OCI-LY1 (cell line): ENCODE data around the gene TOR1B.
"Not testable (repeated sequence)": the region's sequence is repeated elsewhere in the genome, so short reads cannot be mapped to it uniquely, and the experiment has no call there.

Experiments
- H2AFZ ChIP-seq: fragments of 200-600 bp; sonication (generic), shearing (Covaris generic); 2 replicates; pipeline ENCODE4 v1.6.0; 2014; ENCODE audit warnings: antibody characterized with exemption, mild to moderate bottlenecking, low read length
- H3F3A ChIP-seq: fragments of 200-600 bp; sonication (generic), shearing (Covaris generic); 2 replicates; pipeline ENCODE4 v1.6.0; 2014; ENCODE audit warnings: mild to moderate bottlenecking, antibody characterized with exemption, low read length, moderate library complexity; ENCODE audit not compliant: insufficient read depth
- H3K27ac ChIP-seq: fragments of 200-600 bp; sonication (generic); 2 replicates; pipeline ENCODE4 v1.5.1; 2014; ENCODE audit warnings: low read length, mixed run types, mild to moderate bottlenecking, low read depth; ENCODE audit not compliant: poor library complexity, severe bottlenecking
- H3K27me3 ChIP-seq: fragments of 200-600 bp; sonication (generic); 2 replicates; pipeline ENCODE4 v1.6.0; 2014; ENCODE audit warnings: antibody characterized with exemption, mild to moderate bottlenecking, low read length, moderate library complexity; ENCODE audit not compliant: insufficient read depth
- H3K36me3 ChIP-seq: fragments of 200-600 bp; sonication (generic); 2 replicates; pipeline ENCODE4 v1.6.1; 2014; ENCODE audit warnings: mild to moderate bottlenecking, antibody characterized with exemption, low read length, moderate library complexity, mixed read lengths; ENCODE audit not compliant: insufficient read depth
- H3K4me1 ChIP-seq: fragments of 200-600 bp; sonication (generic); 2 replicates; pipeline ENCODE4 v1.5.1; 2014; ENCODE audit warnings: mild to moderate bottlenecking, low read length, moderate library complexity; ENCODE audit not compliant: insufficient read depth, severe bottlenecking
- H3K4me2 ChIP-seq: fragments of 200-600 bp; sonication (generic), shearing (Covaris generic); 2 replicates; pipeline ENCODE4 v1.6.1; 2014; ENCODE audit warnings: low read length
- H3K4me3 ChIP-seq: fragments of 200-600 bp; sonication (generic); 2 replicates; pipeline ENCODE4 v1.5.1; 2014; ENCODE audit warnings: low read length, low read depth, mild to moderate bottlenecking, mixed read lengths; ENCODE audit not compliant: poor library complexity, severe bottlenecking
- H3K79me2 ChIP-seq: fragments of 200-600 bp; shearing (Covaris generic); 2 replicates; pipeline ENCODE4 v1.6.1; 2016; ENCODE audit warnings: mixed run types, low read length, mixed read lengths; ENCODE audit not compliant: insufficient read depth
- H3K9ac ChIP-seq: fragments of 200-600 bp; sonication (generic), shearing (Covaris generic); 2 replicates; pipeline ENCODE4 v1.6.1; 2014; ENCODE audit warnings: mild to moderate bottlenecking, low read length, mixed read lengths
- H3K9me2 ChIP-seq: fragments of 200-600 bp; sonication (generic), shearing (Covaris generic); 2 replicates; pipeline ENCODE4 v1.6.1; 2014; ENCODE audit warnings: low read depth, mild to moderate bottlenecking, low read length, mixed read lengths
- H3K9me3 ChIP-seq: fragments of 200-600 bp; shearing (Covaris generic); 2 replicates; pipeline ENCODE4 v1.6.1; 2014; ENCODE audit warnings: low read length, mixed read lengths
- H4K20me1 ChIP-seq: fragments of 200-600 bp; sonication (generic), shearing (Covaris generic); 2 replicates; pipeline ENCODE4 v1.6.0; 2016; ENCODE audit warnings: mild to moderate bottlenecking, low read length; ENCODE audit not compliant: insufficient read depth
- CTCF ChIP-seq: fragments of 200-600 bp; sonication (generic), shearing (Covaris generic); IDR thresholded peaks from 2 replicates; pipeline ENCODE4 v1.5.1; 2017; ENCODE audit warnings: mild to moderate bottlenecking, antibody characterized with exemption, low read length, moderate library complexity, mixed read lengths
- EZH2 ChIP-seq: fragments of 200-600 bp; sonication (generic), shearing (Covaris generic); IDR thresholded peaks from 2 replicates; pipeline ENCODE4 v1.8.0; 2017; ENCODE audit warnings: borderline replicate concordance, mixed run types, mild to moderate bottlenecking, antibody characterized with exemption, low read length, moderate library complexity, mixed read lengths

TOR1B gene

GRCh38 chr9:129794549-129794948, 8.4 kb upstream of the TOR1B start:
- H3K27me3 ChIP-seq = no peaks in the 10 kb centered on the region
- H4K20me1 ChIP-seq = no peaks in the 10 kb centered on the region
- H3K9me2 ChIP-seq = no peaks in the 10 kb centered on the region
- no peak overlapping the region for H3K9ac ChIP-seq
- no peak overlapping the region for H3K4me3 ChIP-seq
- H3K36me3 ChIP-seq = no peaks in the 10 kb centered on the region
- no peaks in the 10 kb centered on the region for H3K9me3 ChIP-seq
- no peak overlapping the region for H3K4me2 ChIP-seq
- TF ChIP-seq CTCF (no peak), EZH2 (no peak)
- H3K27ac ChIP-seq = no peak overlapping the region
- H3F3A ChIP-seq = no peaks in the 10 kb centered on the region
- H3K4me1 ChIP-seq = no peaks in the 10 kb centered on the region
- H2AFZ ChIP-seq = no peak overlapping the region
- no peaks in the 10 kb centered on the region for H3K79me2 ChIP-seq

GRCh38 chr9:129796029-129796428, 7.0 kb upstream of the TOR1B start:
- not testable (repeated sequence) for H3K36me3 ChIP-seq, H2AFZ ChIP-seq, H3K27me3 ChIP-seq, H3K27ac ChIP-seq, H3K9me3 ChIP-seq, H3F3A ChIP-seq, H3K4me1 ChIP-seq, H3K79me2 ChIP-seq, H3K4me2 ChIP-seq, H4K20me1 ChIP-seq, H3K9ac ChIP-seq, H3K9me2 ChIP-seq, H3K4me3 ChIP-seq

- TF ChIP-seq EZH2 (no peak), CTCF (no peak)
- no peaks in the 10 kb centered on the region for H3K27me3 ChIP-seq
- H3K4me3 ChIP-seq = no peak overlapping the region
- no peaks in the 10 kb centered on the region for H3K9me2 ChIP-seq
- H3K9me3 ChIP-seq = no peaks in the 10 kb centered on the region
- no peak overlapping the region for H2AFZ ChIP-seq
- no peaks in the 10 kb centered on the region for H3K79me2 ChIP-seq
- H3K4me2 ChIP-seq = no peak overlapping the region
- peaks cover 4% of the 10 kb centered on the region for H3K4me1 ChIP-seq
- no peak overlapping the region for H3K27ac ChIP-seq
- H4K20me1 ChIP-seq = no peaks in the 10 kb centered on the region
- H3K9ac ChIP-seq = no peak overlapping the region
- no peaks in the 10 kb centered on the region for H3K36me3 ChIP-seq
- H3F3A ChIP-seq = no peaks in the 10 kb centered on the region
These were observed 4.0 kb upstream of the TOR1B start for GRCh38 chr9:129798973-129799372.

GRCh38 chr9:129801504-129801903, 1.5 kb upstream of the TOR1B start:
- Histone ChIP-seq H3K4me3 (no peak overlapping the region), H3K9me2 (no peaks in the 10 kb centered on the region), H3K27me3 (no peaks in the 10 kb centered on the region), H3K4me2 (no peak overlapping the region), H2AFZ (no peak overlapping the region), H3K36me3 (0 out of 2 replicates have a peak, but pooled peaks cover 3% of the 10 kb centered on the region), H3K9me3 (no peaks in the 10 kb centered on the region), H3F3A (no peaks in the 10 kb centered on the region), H3K9ac (no peak overlapping the region), H3K79me2 (no peaks in the 10 kb centered on the region), H3K27ac (no peak overlapping the region), H4K20me1 (no peaks in the 10 kb centered on the region), H3K4me1 (peaks cover 8% of the 10 kb centered on the region)
- no peak for TF ChIP-seq CTCF
- no peak for TF ChIP-seq EZH2
